GM12892 (cell line): Measurements from ENCODE around the gene PRR12.

Experiments
- POLR2A ChIP-seq: IDR thresholded peaks from 2 replicates; pipeline ENCODE4 v1.6.1; 2011; ENCODE audit warnings: low read depth, low read length, control low read depth
- POLR2AphosphoS5 ChIP-seq: IDR thresholded peaks from 2 replicates; pipeline ENCODE4 v1.6.1; 2011; ENCODE audit warnings: low read depth, low read length, control low read depth
- TAF1 ChIP-seq: IDR thresholded peaks from 2 replicates; pipeline ENCODE4 v1.6.1; 2011; ENCODE audit warnings: low read depth, mild to moderate bottlenecking, control low read depth, low read length, borderline replicate concordance

DNA sequence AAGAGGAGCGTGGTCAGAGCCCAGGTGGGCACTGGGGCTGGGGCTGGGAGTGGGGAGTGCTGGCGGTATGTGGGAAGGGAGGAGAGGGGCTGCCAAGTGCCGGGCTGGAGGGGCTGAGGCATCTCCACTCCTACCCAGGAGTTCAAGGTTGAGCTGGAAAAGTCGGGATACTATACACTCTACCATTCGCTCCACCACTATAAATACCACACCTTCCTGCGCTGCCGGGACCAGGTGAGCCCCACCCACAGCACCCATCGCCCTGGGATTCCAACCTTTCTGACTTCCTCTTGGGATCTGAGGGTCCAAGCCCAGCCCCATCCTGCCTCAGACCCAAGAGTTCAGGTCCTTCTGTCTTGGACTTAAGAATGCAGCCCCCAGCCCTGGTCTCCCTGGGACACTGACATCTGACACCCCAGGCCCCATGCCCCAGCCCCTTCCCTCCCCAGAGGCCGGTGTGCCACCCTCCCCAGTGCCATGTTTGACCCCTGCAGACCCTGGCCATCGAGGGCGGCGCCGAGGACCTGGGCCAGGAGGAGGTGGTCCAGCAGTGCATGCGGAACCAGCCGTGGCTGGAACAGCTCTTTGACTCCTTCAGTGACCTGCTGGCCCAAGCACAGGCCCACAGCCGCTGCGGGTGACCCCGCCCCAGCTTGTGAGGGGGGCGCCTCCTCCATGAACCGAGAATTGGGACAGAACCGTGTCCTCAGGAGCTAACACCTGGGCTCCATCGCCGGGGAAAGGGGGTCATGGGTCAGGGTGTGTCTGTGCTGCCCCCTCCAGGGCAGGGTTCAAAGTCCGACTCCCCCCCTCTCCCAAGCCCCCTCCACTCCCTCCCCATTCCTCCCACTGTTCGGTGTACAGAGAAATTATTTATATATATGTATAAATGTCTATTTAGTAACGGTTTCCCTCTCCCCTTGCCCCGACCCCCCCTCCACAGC, 34.3 kb downstream of the PRR12 start:
- no peak for TF ChIP-seq TAF1
- no peak for TF ChIP-seq POLR2AphosphoS5
- no peak for TF ChIP-seq POLR2A
